ELR (cell line): ENCODE measurements around the gene VNN1.
"Not testable (repeated sequence)": the region's sequence is repeated elsewhere in the genome, so short reads cannot be mapped to it uniquely, and the experiment has no call there.

Experiments used
- DNase-seq: peaks from one replicate; pipeline ENCODE4 v3.0.0-alpha.2; 2015; ENCODE audit warnings: low read depth

VNN1 gene

DNA sequence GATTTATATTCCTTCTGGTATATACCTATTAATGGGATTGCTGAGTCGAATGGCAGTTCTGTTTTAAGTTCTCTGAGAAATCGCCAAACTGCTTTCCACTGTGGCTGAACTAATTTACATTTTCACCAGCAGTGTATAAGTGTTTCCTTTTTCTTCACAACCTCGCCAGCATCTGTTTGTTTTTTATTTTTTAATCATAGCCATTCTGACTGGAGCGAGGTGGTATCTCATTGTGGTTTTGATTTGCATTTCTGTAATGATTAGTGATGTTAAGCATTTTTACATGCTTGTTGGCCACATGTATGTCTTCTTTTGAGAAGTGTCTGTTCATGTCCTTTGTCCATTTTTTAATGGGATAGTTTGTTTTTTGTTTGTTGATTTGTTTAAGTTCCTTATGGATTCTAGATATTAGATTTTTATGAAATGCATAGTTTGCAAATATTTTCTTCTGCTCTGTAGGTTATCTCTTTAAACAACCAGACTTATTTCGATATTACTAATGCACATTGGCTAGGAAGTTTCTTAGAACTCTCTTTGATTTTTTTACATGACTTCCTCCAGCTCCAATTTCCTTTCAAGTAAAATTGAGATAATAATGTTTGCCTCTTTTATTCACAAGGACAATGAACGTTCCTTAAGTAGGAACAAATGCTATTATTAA, 12.2 kb upstream of the VNN1 start:
- DNase-seq = no peak

GRCh38 chr6:132725471-132725870, 11.6 kb upstream of the VNN1 start:
- no peak for DNase-seq

DNA sequence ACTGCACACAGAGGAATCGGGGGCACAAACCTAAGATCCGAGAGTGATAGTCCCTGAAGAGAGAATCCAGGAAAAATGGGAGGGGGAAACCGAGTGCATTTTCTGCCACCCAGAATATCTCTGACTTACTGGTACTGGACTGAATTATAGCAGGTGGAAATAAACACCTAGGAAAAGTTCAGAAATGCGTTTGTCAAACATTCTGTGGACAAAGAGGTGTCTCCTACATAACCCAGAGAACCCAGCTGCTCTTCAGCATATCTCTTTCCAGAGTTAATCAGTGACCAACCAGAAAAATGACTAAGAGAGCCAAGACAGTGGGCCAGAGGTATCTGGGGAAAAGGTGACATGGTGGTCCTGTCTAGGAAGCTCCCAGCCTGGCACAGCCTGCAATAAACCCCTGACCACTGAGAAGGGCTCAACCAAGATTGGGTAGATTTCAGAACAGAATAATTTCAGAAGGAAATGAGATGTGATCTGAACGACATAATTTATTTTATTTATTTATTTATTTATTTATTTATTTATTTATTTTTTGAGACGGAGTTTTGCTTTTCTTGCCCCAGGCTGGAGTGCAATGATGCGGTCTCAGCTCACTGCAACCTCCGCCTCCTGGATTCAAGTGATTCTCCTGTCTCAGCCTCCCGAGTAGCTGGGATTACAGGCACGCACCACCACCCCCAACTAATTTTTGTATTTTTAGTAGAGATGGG, 6.0 kb upstream of the VNN1 start:
- DNase-seq = no peak

DNA sequence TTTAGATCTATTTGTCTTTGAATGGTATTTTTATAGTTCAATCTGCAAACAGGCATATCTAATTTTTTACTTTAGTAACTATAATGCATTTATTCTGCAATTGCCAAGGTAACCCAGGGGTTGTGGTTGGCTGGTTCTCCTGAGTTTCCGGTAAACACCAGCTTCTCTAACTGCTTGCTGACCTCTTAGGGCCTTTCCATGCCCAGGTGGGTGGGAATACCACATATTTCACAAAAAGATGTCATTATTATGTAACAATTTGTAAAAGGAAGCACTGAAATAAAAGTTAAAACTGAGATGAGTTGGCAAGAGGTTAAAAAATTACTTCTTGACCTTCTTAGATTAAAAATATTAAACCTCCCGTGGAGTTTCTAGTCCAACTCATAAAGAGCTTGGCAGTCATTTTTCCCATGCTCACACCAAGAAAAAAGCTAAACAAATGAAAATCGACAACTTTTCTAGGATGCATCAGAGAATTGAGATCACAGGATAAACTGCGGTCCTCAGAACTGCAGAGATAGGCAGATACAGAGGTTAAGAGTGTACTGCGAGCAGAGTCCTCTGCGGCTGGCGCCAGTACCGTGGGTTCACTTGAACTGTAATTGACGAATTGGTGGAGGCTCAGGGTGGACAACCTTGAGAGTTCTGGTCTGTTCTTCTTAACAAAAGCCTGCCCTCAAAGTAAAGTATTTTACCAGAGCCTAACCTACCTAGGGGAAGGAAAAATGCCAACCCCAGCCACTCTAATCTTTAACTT, 2.2 kb upstream of the VNN1 start:
- no peak for DNase-seq

GRCh38 chr6:132715204-132715603, 1.3 kb upstream of the VNN1 start:
- DNase-seq = peak; percentile 86

GRCh38 chr6:132714160-132714559, 305 bp upstream of the VNN1 start:
- DNase-seq = no peak

DNA sequence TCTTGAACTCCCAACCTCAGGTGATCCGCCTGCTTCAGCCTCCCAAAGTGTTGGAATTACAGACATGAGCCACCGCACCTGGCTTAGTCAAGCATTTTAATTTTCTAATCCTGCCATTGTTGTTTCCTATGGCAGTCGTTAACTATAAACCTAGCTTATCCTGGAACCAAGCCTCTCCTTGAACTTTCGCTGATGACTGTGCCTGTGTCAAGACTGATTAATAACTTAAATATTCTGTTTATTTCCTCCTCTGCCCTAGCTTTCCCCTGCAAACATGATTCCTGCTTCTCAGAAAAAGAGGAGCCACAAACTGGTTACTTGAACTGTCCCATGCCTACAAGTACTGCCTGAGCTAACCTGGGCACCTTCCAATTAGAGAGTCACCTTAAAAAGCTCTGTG, 1.5 kb downstream of the VNN1 start:
- peak; percentile 91 for DNase-seq

DNA sequence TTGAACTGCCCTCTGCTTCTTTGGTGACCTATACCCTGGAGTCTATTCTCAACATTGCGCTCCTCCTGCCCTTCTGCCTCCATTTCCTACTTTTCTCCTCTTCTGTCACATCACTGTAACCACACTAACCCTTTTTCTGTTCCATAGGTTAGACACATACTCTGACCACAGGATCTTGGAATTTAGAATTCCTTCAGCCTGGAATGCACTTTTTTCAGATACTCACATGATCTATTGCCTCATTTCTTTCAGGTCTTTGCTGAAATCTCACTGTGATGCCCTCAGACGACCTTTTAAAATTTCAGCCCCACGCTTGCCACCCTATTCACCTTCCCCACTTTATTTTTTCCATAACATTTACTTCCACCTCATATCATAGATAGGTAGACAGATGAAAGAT, 5.1 kb downstream of the VNN1 start:
- DNase-seq = peak; percentile 26

GRCh38 chr6:132708002-132708401, 5.9 kb downstream of the VNN1 start:
- no peak for DNase-seq

DNA sequence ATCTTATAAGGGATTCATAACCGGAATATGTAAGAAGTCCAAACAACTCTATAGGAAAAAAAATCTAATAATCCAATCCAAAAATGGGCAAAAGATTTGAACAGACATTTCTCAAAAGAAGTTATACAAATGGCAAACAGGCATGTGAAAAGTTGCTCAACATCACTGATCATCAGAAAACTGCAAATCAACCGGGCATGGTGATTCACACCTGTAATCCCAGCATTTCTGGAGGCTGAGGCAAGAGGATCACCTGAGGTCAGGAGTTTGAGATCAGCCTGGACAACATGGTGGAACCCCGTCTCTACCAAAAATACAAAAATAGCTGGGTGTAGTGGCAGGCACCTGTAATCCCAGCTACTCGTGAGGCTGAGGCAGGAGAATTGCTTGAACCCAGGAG, 7.1 kb downstream of the VNN1 start:
- not testable (repeated sequence) for DNase-seq

DNA sequence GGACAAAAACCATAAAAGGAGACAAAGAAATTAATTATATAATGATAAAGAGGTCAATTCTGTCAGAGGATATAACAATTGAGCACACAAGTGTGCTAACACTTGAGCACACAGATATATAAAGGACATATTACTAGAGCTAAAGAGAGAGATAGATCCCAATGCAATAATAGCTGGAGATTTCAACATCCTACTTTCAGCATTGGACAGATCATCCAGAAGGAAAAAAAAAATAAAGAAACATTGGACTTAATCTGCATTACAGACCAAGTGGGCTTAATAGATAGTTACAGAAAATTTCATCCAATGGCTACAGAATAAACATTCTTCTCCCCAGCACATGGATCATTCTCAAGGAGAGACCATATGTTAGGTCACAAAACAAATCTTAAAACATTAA, 9.9 kb downstream of the VNN1 start:
- no peak for DNase-seq

DNA sequence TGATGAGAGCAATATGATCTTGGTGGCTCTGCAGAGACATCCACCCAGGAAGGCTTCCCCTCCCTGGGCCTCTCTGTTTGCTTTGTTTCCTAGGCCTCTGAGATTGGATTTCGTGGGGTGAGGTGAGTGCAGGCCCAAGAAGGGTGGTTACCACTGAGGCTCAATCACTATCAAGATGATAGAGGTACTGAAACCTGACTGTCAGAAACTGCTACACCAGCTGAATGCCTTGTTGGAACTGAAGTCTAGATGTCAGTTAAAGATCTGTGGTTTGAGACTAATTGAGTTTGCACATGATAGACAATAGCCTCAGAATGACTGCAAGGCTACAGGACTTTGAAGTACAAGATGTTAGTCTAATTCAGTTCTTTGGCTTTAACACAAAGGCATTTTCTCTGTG, 15.2 kb downstream of the VNN1 start:
- DNase-seq = no peak

- peak; percentile 27 for DNase-seq
Observed at GRCh38 chr6:132695773-132696172, 18.1 kb downstream of the VNN1 start.

DNA sequence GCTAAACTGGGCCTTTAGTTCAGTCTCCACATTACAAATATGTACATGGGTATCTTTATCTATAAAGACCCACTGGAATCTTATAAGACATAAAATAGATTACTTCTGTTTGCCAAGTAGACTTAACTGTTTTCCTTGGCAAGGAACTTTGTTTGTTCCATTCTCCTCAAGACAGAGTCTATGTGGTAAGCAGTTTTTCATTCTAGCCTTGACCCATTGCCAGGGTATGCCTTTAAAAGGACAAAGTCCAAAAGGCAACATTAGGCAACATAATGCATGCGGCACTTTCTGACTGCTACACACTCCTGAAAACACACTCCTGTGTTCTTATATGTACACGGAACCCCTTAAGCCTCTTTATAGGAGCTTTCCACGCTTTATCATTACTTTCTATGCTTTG, 20.4 kb downstream of the VNN1 start:
- no peak for DNase-seq

DNA sequence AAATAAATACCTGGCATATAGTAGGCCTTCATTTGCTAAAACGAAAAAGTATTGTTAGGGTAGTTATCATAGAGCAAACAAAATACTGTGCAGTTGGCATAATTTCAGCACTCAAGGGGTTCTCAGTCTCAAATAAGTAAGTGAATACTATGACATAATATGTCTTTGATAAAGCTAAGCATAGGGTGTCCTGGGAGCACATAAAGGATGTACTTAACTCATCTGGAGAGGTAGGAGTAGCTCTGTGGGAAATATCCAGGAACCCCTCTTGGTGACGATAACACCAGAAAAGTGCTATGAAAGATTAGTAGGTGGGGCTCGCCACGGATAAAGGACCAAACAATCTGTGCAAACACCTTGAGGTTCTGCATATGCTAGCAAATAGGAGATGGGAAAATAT, 23.2 kb downstream of the VNN1 start:
- DNase-seq = no peak

- DNase-seq = peak; percentile 93
Observed at GRCh38 chr6:132687306-132687705, 26.5 kb downstream of the VNN1 start.

DNA sequence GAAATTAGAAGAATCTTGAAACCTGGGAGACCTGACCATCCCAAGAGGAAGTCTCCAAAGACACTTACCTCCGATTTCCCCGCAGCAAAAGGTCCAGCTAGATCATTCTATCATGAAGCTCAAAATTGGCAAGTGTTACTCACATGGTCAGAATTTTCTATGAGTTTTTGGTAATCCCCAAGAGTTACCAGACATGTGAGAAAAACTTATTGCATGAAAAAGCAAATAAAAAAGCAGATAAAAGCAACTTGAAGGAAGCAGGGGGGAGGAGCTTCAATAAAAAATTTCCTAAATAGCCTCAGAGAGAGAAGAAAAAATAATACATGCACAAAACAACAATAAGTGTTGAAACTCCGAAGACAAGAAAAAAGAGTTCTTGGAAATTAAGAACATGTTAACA, 27.3 kb downstream of the VNN1 start:
- peak; percentile 29 for DNase-seq

- DNase-seq = peak; percentile 52
Observed at GRCh38 chr6:132685009-132685408, 28.8 kb downstream of the VNN1 start.

DNA sequence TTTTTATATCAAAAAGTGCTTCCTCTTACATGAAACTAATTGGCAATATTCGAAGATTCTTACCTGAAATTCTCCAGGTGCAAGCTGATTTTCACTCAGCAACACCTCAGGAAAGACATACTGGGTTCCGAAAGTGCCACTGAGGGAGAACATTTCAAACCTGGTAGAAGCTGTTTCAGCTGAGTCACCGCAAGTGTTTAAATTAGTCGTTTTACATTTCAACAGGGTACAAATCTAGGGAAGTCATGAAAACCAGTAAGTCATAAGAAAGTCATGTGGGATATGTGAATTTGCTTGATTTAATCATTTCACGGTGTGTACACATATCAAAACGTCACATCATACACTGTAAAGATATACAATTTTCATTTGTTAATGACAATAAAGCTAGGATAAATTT, 29.6 kb downstream of the VNN1 start:
- DNase-seq = peak; percentile 74

- DNase-seq = peak; percentile 87
Observed at GRCh38 chr6:132683543-132683942, 30.3 kb downstream of the VNN1 start.

DNA sequence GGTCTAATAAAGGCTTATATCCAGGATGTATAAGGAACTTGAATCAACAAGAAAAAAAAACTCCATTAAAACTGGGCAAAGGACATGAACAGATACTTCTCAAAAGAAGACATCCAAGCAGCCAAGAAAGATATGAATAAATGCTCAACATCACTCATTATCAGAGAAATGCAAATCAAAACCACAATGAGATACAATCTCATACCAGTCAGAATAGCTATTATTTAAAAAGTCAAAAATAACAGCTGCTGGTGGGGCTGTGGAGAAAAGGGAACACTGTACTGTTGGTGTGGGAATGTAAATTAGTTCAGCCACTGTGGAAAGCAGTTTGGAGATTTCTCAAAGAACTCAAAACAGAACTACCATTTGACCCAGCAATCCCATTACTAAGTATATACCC, 34.8 kb downstream of the VNN1 start:
- DNase-seq = not testable (repeated sequence)

- DNase-seq = no peak
Observed at GRCh38 chr6:132675749-132676148, 38.1 kb downstream of the VNN1 start.

- DNase-seq = no peak
Observed at GRCh38 chr6:132675002-132675401, 38.9 kb downstream of the VNN1 start.
